Osteoblast (primary cell): ENCODE results near the gene FBXW9. TPM values are rescaled to one million over a fixed set of nuclear protein-coding genes. Genes with fewer than 3 reads are reported as not detected.
A peak's percentile ranks its signal among the peaks of the same experiment; 100 is the strongest.
"Not testable (repeated sequence)": the region's sequence is repeated elsewhere in the genome, so short reads cannot be mapped to it uniquely, and the experiment has no call there.

Experiments
- DNase-seq: peaks from one replicate; pipeline ENCODE4 v3.0.0; 2011; ENCODE audit warnings: low spot score, mixed read lengths; ENCODE audit not compliant: insufficient read length; ENCODE audit errors: missing footprints
- H2AFZ ChIP-seq: 2 replicates; pipeline ENCODE4 v1.6.0; 2011; ENCODE audit warnings: mild to moderate bottlenecking, low read length
- H3K27ac ChIP-seq: 2 replicates; pipeline ENCODE4 v1.5.1; 2011; ENCODE audit warnings: mild to moderate bottlenecking, low read depth, low read length, moderate library complexity
- H3K27me3 ChIP-seq: 2 replicates; pipeline ENCODE4 v1.6.0; 2012; ENCODE audit warnings: mild to moderate bottlenecking, control low read depth, inconsistent platforms, low read length, moderate library complexity; ENCODE audit not compliant: insufficient read depth
- H3K36me3 ChIP-seq: 2 replicates; pipeline ENCODE4 v1.5.1; 2011; ENCODE audit warnings: mild to moderate bottlenecking, low read length, control low read depth, moderate library complexity; ENCODE audit not compliant: insufficient read depth
- H3K4me1 ChIP-seq: 2 replicates; pipeline ENCODE4 v1.5.1; 2011; ENCODE audit warnings: mild to moderate bottlenecking, low read length, control low read depth, moderate library complexity; ENCODE audit not compliant: insufficient read depth
- H3K4me2 ChIP-seq: 2 replicates; pipeline ENCODE4 v1.6.0; 2011; ENCODE audit warnings: mild to moderate bottlenecking, low read length; ENCODE audit not compliant: insufficient read depth
- H3K4me3 ChIP-seq: fragments of 200-600 bp; sonication (generic); 3 replicates; pipeline ENCODE4 v1.5.1; 2012; ENCODE audit warnings: mild to moderate bottlenecking, low read length, inconsistent platforms; ENCODE audit not compliant: insufficient read depth
- H3K79me2 ChIP-seq: 2 replicates; pipeline ENCODE4 v1.6.0; 2012; ENCODE audit warnings: mild to moderate bottlenecking, low read length, control low read depth, inconsistent platforms; ENCODE audit not compliant: insufficient read depth
- H3K9me3 ChIP-seq: 2 replicates; pipeline ENCODE4 v1.5.1; 2011; ENCODE audit warnings: low read depth, low read length, control low read depth
- H4K20me1 ChIP-seq: 2 replicates; pipeline ENCODE4 v1.6.0; 2012; ENCODE audit warnings: mild to moderate bottlenecking, low read length, control low read depth; ENCODE audit not compliant: insufficient read depth
- total RNA-seq: library from RNA; depleted of rRNA; stranded (reverse); fragments of >200 nt; gene quantifications from 2 replicates; pipeline ENCODE4 v1.2.3, GENCODE V29; 2012
- TF ChIP-seq, protein P1 (sequence below): IDR thresholded peaks from 2 replicates; pipeline ENCODE4 v1.5.1; 2011; ENCODE audit warnings: mild to moderate bottlenecking, low read depth, low read length, moderate library complexity; ENCODE audit errors: extremely low read depth

FBXW9 gene
- total RNA-seq, 1 donor, result 18.5 TPM

DNA sequence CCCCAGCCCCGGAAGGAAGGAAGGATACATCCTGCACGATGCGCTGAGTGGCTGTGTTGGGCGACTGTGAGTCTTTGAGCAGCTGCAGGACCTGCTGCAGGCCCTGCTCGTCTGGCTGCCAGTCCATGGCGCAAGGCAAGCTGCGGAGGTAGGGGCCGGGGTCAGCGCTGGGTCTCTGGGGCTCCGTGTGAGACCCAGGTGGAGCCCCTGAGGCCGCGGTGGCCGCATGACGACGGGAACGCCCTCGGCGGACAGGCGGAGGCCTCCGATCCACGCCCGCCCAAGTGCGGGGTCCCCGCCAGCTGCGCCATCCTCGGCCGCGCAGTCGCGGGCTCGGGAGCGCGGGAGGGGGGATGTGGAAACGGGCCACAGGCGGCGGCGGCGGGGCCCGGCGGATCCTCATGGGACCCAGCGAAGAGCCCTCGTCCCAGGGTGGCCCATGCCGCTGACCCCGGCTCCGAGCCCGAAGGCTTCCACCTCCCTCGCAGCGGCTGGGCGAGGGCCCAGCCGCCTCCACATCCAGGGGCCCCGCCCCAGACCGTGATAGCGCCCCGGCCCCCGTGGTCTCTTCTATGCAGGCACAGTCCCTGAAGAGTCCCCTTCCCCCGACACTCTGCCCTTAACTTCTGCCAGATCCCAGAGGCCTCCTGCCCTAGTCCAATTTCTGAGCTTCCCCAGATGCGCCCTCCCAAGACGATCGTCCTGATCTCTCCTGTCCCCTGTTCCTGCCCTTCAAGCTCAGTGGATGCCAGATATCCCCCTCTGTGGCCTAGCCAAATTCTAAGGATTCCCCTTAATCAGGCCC is 24.6 kb upstream of the FBXW9 start:
- DNase-seq, result peak; percentile 88
- peak overlapping the region; percentile 50 for H2AFZ ChIP-seq

DNA sequence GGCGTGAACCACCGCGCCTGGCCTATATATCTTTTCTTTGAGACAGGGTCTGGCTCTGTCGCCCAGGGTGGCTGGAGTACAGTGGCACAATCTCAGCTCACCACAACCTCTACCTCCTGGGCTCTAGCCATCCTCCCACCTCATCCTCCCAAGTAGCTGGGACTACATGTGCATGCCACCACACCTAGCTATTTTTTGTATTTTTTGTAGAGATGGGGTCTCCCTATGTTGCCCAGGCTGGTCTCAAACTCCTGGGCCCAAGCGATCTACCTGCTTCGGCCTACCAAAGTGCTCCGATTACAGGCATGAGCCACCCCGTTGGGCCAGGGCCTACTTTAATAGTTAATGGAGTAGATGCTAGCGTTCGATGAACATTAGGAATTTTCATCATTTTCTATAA is 23.9 kb upstream of the FBXW9 start:
- H3K79me2 ChIP-seq, result peaks cover 74% of the 10 kb centered on the region
- peak overlapping the region; percentile 99 for H3K4me2 ChIP-seq
- DNase-seq, result no peak
- H3K9me3 ChIP-seq, result no peaks in the 10 kb centered on the region
- no peak overlapping the region for H2AFZ ChIP-seq
- TF ChIP-seq, protein P1, sequence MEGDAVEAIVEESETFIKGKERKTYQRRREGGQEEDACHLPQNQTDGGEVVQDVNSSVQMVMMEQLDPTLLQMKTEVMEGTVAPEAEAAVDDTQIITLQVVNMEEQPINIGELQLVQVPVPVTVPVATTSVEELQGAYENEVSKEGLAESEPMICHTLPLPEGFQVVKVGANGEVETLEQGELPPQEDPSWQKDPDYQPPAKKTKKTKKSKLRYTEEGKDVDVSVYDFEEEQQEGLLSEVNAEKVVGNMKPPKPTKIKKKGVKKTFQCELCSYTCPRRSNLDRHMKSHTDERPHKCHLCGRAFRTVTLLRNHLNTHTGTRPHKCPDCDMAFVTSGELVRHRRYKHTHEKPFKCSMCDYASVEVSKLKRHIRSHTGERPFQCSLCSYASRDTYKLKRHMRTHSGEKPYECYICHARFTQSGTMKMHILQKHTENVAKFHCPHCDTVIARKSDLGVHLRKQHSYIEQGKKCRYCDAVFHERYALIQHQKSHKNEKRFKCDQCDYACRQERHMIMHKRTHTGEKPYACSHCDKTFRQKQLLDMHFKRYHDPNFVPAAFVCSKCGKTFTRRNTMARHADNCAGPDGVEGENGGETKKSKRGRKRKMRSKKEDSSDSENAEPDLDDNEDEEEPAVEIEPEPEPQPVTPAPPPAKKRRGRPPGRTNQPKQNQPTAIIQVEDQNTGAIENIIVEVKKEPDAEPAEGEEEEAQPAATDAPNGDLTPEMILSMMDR, result no peak
- peaks cover 26% of the 10 kb centered on the region for H4K20me1 ChIP-seq
- peak overlapping the region; percentile 79 for H3K27ac ChIP-seq
- peak overlapping the region; percentile 92 for H3K4me3 ChIP-seq
- H3K27me3 ChIP-seq, result no peaks in the 10 kb centered on the region
- H3K36me3 ChIP-seq, result peaks cover 37% of the 10 kb centered on the region
- H3K4me1 ChIP-seq, result peaks cover 25% of the 10 kb centered on the region

More for the DNA sequence above, 24.6 kb upstream of the FBXW9 start:
- H4K20me1 ChIP-seq, result peaks cover 23% of the 10 kb centered on the region
- peak overlapping the region; percentile 92 for H3K4me3 ChIP-seq
- H3K4me2 ChIP-seq, result peak overlapping the region; percentile 99
- peaks cover 29% of the 10 kb centered on the region for H3K36me3 ChIP-seq
- TF ChIP-seq, protein P1, result no peak
- no peaks in the 10 kb centered on the region for H3K27me3 ChIP-seq
- H3K9me3 ChIP-seq, result no peaks in the 10 kb centered on the region
- H3K79me2 ChIP-seq, result peaks cover 67% of the 10 kb centered on the region
- peak overlapping the region; percentile 79 for H3K27ac ChIP-seq
- peaks cover 25% of the 10 kb centered on the region for H3K4me1 ChIP-seq

DNA sequence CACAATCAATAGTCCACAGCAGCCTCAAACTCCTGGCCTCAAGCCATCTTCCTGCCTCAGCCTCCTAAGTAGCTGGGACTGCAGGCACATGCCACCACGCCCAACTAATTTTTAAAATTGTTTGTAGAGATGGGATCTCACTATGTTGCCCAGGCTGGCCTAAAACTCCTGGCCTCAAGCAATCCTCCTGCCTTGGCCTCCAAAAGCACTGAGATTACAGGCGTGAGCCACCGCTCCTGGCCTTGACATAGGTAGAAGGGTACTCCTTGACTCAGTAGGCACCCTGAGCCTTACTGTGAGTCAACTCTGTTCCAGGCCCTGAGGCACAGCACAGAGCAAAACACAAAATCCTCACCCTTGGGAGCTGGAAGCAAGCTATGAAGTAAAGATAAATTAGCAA is 19.5 kb upstream of the FBXW9 start:
- no peak for DNase-seq
- Histone ChIP-seq H4K20me1 (peaks cover 32% of the 10 kb centered on the region), H3K4me2 (no peak overlapping the region), H3K36me3 (peaks cover 68% of the 10 kb centered on the region), H3K27me3 (no peaks in the 10 kb centered on the region), H2AFZ (no peak overlapping the region), H3K4me1 (peaks cover 11% of the 10 kb centered on the region), H3K79me2 (peaks cover 71% of the 10 kb centered on the region), H3K9me3 (no peaks in the 10 kb centered on the region), H3K4me3 (no peak overlapping the region), H3K27ac (no peak overlapping the region)
- TF ChIP-seq, protein P1, result no peak

DNA sequence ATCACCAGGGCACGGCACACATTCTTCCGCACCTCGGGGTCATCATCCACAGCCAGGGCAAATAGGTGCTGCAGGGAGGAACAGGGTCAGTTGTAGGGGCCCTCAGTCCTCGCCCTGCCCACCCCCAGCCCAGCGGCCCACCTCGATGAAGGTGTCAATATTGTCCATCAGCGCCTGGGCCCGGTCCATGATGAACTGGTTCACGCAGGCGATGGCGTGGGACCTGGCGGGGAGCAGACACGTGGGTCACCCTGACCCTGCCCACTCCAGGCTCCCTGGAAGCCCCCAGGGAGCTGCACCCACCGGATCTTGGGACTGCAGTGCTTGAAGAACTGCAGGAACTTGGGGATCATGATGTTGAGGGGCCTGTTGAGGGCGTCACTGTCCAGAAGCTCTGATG is 18.7 kb upstream of the FBXW9 start:
- Histone ChIP-seq H3K4me3 (no peak overlapping the region), H4K20me1 (peaks cover 25% of the 10 kb centered on the region), H3K36me3 (peaks cover 74% of the 10 kb centered on the region), H3K79me2 (peaks cover 67% of the 10 kb centered on the region), H3K27ac (no peak overlapping the region), H3K4me2 (no peak overlapping the region), H2AFZ (no peak overlapping the region), H3K4me1 (peaks cover 6% of the 10 kb centered on the region), H3K9me3 (no peaks in the 10 kb centered on the region), H3K27me3 (no peaks in the 10 kb centered on the region)
- TF ChIP-seq, protein P1, result no peak
- peak; percentile 43 for DNase-seq

DNA sequence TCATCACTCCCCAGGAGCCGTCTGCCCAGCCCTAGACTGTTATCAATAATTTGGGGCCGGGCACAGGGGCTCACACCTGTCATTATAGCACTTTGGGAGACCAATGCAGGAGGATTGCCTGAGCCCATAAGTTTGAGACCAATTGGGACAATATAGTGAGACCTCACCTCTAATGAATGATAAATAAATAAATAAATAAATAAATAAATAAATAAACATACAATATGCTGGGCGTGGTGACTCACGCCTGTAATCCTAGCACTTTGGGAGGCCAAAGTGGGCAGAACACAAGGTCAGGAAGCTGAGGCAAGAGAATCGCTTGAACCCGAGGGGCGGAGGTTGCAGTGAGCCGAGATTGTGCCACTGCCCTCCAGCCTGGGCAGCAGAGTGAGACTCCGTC is 16.9 kb upstream of the FBXW9 start:
- H3K4me3 ChIP-seq, H3K9me3 ChIP-seq, H3K4me2 ChIP-seq, DNase-seq, H3K27me3 ChIP-seq, H3K27ac ChIP-seq, H2AFZ ChIP-seq, H3K4me1 ChIP-seq: not testable (repeated sequence)
- H3K36me3 ChIP-seq, result peaks cover 81% of the 10 kb centered on the region
- peaks cover 49% of the 10 kb centered on the region for H3K79me2 ChIP-seq
- H4K20me1 ChIP-seq, result peaks cover 14% of the 10 kb centered on the region

DNA sequence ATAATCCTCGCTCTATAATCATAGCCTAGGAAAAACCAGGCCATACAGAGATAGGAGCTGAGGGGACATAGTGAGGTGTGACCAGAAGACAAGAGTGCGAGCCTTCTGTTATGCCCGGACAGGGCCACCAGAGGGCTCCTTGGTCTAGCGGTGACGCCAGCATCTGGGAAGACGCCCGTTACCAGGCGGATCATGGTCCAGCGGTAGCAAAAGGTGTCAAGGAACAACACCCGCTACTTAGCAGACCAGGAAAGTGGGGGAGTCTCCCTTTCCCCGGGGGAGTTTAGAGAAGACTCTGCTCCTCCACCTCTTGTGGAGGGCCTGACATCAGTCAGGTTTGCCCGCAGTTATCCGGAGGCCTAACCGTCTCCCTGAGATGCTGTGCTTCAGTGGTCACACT is 15.6 kb upstream of the FBXW9 start:
- H3K27ac ChIP-seq, H3K4me3 ChIP-seq, H2AFZ ChIP-seq, H3K27me3 ChIP-seq, H3K9me3 ChIP-seq, DNase-seq, H3K4me1 ChIP-seq, H3K4me2 ChIP-seq: not testable (repeated sequence)
- Histone ChIP-seq H3K36me3 (peaks cover 80% of the 10 kb centered on the region), H4K20me1 (peaks cover 14% of the 10 kb centered on the region), H3K79me2 (peaks cover 36% of the 10 kb centered on the region)
